K562 (cell line): ENCODE results near the gene ST3GAL3. TPM values are rescaled to one million over a fixed set of nuclear protein-coding genes. Genes with fewer than 3 reads are reported as not detected.

Source experiments
- ATAC-seq: fragments of 200-7000 bp; cut with Tn5 transposase; 3 replicates; pipeline ENCODE4 v1.9.1; 2020; ENCODE audit warnings: moderate library complexity
- BruUV-seq: library from RNA; stranded (reverse); fragments of 400-500 nt; replicated peaks from 2 replicates; lab custom pipeline; 2021; lab: Mats Ljungman, UMichigan
- CTCF ChIA-PET: fragments of 300-600 bp; formaldehyde crosslinking; extraction: SDS; loops from one replicate; lab custom pipeline; 2021; ENCODE audit warnings: low intra/inter-chr PET ratio; lab: Yijun Ruan, JAX
- POLR2A ChIA-PET: fragments of 300-600, 350-650 bp; sonication (Branson Sonifier 250); formaldehyde crosslinking; extraction: SDS; loops from one replicate; lab custom pipeline; 2021; ENCODE audit warnings: antibody characterized with exemption, inconsistent platforms; lab: Yijun Ruan, JAX
- DNase-seq, 4 experiments: peaks; one replicate each; pipeline versions ENCODE4 v3.0.0 to v3.0.0-alpha.2; 2011 to 2018; ENCODE audit warnings: low spot score in 3 of 4, mixed read lengths in 3 of 4; ENCODE audit errors: extremely low read depth in 1 of 4
- FAIRE-seq: peaks from 2 replicates; lab custom pipeline; 2011; peaks lifted over from hg19 to GRCh38; lab: Jason Lieb, UNC
- H2AFZ ChIP-seq: 2 replicates; pipeline ENCODE4 v1.6.0; 2011; ENCODE audit warnings: low read depth, low read length, control low read depth, inconsistent platforms
- H3K27ac ChIP-seq: fragments of 200-600 bp; 3 replicates; pipeline ENCODE4 v1.8.0; 2011; ENCODE audit warnings: low read depth, mild to moderate bottlenecking, control low read depth, inconsistent platforms, low read length, moderate library complexity, mixed read lengths; ENCODE audit errors: extremely low read depth
- H3K27me3 ChIP-seq, 2 experiments: fragments of 300-600 bp in 1 of 2; 2 replicates in 1 of 2; 3 replicates in 1 of 2; pipeline versions ENCODE4 v1.6.0 to v1.8.0; 2011; ENCODE audit warnings: inconsistent platforms in 2 of 2, low read length in 2 of 2, mild to moderate bottlenecking in 1 of 2, mixed read lengths in 1 of 2, moderate library complexity in 1 of 2; ENCODE audit not compliant: control insufficient read depth in 2 of 2, insufficient read depth in 2 of 2
- H3K36me3 ChIP-seq: fragments of 300-600 bp; 3 replicates; pipeline ENCODE4 v1.8.0; 2011; ENCODE audit warnings: mild to moderate bottlenecking, low read length, inconsistent platforms; ENCODE audit not compliant: control insufficient read depth, insufficient read depth
- H3K4me1 ChIP-seq, 2 experiments: fragments of 200-600 bp in 1 of 2; replicated peaks in 1 of 2; 2 replicates in 1 of 2; 3 replicates in 1 of 2; pipeline versions ENCODE4 v1.5.1 to v1.8.0; 2011; ENCODE audit warnings: inconsistent platforms in 2 of 2, low read length in 2 of 2, mild to moderate bottlenecking in 1 of 2, mixed read lengths in 1 of 2, moderate library complexity in 1 of 2; ENCODE audit not compliant: control insufficient read depth in 2 of 2, insufficient read depth in 2 of 2
- H3K4me2 ChIP-seq: 2 replicates; pipeline ENCODE4 v1.6.1; 2011; ENCODE audit warnings: low read length, control low read depth, inconsistent platforms, mixed read lengths; ENCODE audit not compliant: insufficient read depth
- H3K4me3 ChIP-seq: fragments of 200-600 bp; sonication (generic), shearing (Covaris generic); 2 replicates; pipeline ENCODE4 v1.5.1; 2016; ENCODE audit warnings: control low read depth, inconsistent platforms
- H3K79me2 ChIP-seq: fragments of 200-600 bp; 3 replicates; pipeline ENCODE4 v1.8.0; 2011; ENCODE audit warnings: low read length, inconsistent platforms; ENCODE audit not compliant: control insufficient read depth, insufficient read depth
- H3K9ac ChIP-seq, 2 experiments: 2 replicates each; pipeline versions ENCODE4 v1.6.0 to v1.6.1; 2011; ENCODE audit warnings: low read depth in 2 of 2, low read length in 2 of 2, control low read depth in 1 of 2, inconsistent platforms in 1 of 2, mild to moderate bottlenecking in 1 of 2, mixed read lengths in 1 of 2; ENCODE audit not compliant: insufficient read depth in 1 of 2
- H3K9me1 ChIP-seq: one replicate; pipeline ENCODE4 v1.6.0; 2011; ENCODE audit warnings: inconsistent platforms, mild to moderate bottlenecking, low read length, moderate library complexity; ENCODE audit not compliant: control insufficient read depth, insufficient read depth
- H3K9me3 ChIP-seq: replicated peaks from 2 replicates; pipeline ENCODE4 v1.5.1; 2011; ENCODE audit warnings: low read depth, low read length, inconsistent platforms; ENCODE audit not compliant: control insufficient read depth, insufficient read depth
- H4K20me1 ChIP-seq: replicated peaks from 2 replicates; pipeline ENCODE4 v1.6.1; 2011; ENCODE audit warnings: low read length, inconsistent platforms, mixed read lengths; ENCODE audit not compliant: control insufficient read depth, insufficient read depth
- ADNP ChIP-seq: fragments of 200-800 bp; sonication (Bioruptor generic); IDR thresholded peaks from 2 replicates; pipeline ENCODE4 v1.6.1; 2016; ENCODE audit warnings: missing genetic modification characterization, missing compliant biosample characterization
- ARID2 ChIP-seq: fragments of 450-650 bp; IDR thresholded peaks from 2 replicates; pipeline ENCODE4 v1.6.1; 2017; ENCODE audit warnings: antibody characterized with exemption, mild to moderate bottlenecking
- EP300 ChIP-seq: IDR thresholded peaks from 2 replicates; pipeline ENCODE4 v1.6.1; 2012; ENCODE audit warnings: low read length, improper control_type of control experiment
- HNRNPL ChIP-seq: fragments of 200-400 bp; formaldehyde crosslinking; IDR thresholded peaks from 2 replicates; pipeline ENCODE4 v1.6.1; 2017; ENCODE audit warnings: low read depth, mild to moderate bottlenecking, low read length
- KAT2B ChIP-seq: IDR thresholded peaks from one replicate; pipeline ENCODE4 v1.6.1; 2012; ENCODE audit warnings: low read depth, mild to moderate bottlenecking, control low read depth, inconsistent platforms, low read length, moderate library complexity
- NR2C1 ChIP-seq, 2 experiments: fragments of 450-650 bp; IDR thresholded peaks; 2 replicates each; pipeline ENCODE4 v1.6.1; 2017; ENCODE audit warnings: mild to moderate bottlenecking in 2 of 2, antibody characterized with exemption in 1 of 2, inconsistent platforms in 1 of 2, missing compliant biosample characterization in 1 of 2, missing genetic modification characterization in 1 of 2
- PRPF4 ChIP-seq: fragments of 200-400 bp; formaldehyde crosslinking; IDR thresholded peaks from one replicate; pipeline ENCODE4 v1.6.1; 2017; ENCODE audit warnings: low read length, low read depth, mild to moderate bottlenecking; ENCODE audit not compliant: insufficient read depth, poor library complexity, severe bottlenecking
- RBM14 ChIP-seq: fragments of 200-400 bp; formaldehyde crosslinking; IDR thresholded peaks from 2 replicates; pipeline ENCODE4 v1.6.1; 2018; ENCODE audit warnings: low read depth, mild to moderate bottlenecking, low read length, moderate library complexity, borderline replicate concordance; ENCODE audit not compliant: insufficient read depth
- TGIF2 ChIP-seq: sonication (generic); formaldehyde crosslinking; IDR thresholded peaks from 2 replicates; pipeline ENCODE4 v1.8.1; 2022; ENCODE audit warnings: mild to moderate bottlenecking, missing genetic modification reagents, moderate library complexity
- ZNF253 ChIP-seq: fragments of 250-450 bp; sonication (Bioruptor Pico); conservative IDR thresholded peaks from 2 replicates; pipeline ENCODE4 v1.6.1; 2021; ENCODE audit warnings: mild to moderate bottlenecking
- ZNF408 ChIP-seq: fragments of 250-450 bp; sonication (Bioruptor Pico); IDR thresholded peaks from 2 replicates; pipeline ENCODE4 v1.4.0; 2020; ENCODE audit warnings: low read depth, mild to moderate bottlenecking, moderate library complexity
- ZNF778 ChIP-seq: fragments of 450-650 bp; formaldehyde crosslinking; IDR thresholded peaks from 2 replicates; pipeline ENCODE4 v1.4.0; 2020; ENCODE audit warnings: mild to moderate bottlenecking, moderate library complexity
- WGBS: fragments of 100-300 bp; shearing (Covaris generic); methylation state at CpG from one replicate; pipeline ENCODE4 v1.1.6; 2016; ENCODE audit warnings: low coverage, mixed read lengths; ENCODE audit not compliant: insufficient coverage; ENCODE audit errors: missing lambda C conversion rate; 5-methylcytosine and 5-hydroxymethylcytosine counted together
- in situ Hi-C: fragments of 300-500 bp; cut with MboI; formaldehyde crosslinking; loops from 4 replicates; pipeline ENCODE4 v1.15.0; 2018; ENCODE audit warnings: inconsistent platforms, mixed read lengths
- intact Hi-C: fragments of 100-400 bp; cut with micrococcal nuclease; formaldehyde crosslinking; loops from 2 replicates; pipeline ENCODE4 v1.14.2; 2022
- polyA plus RNA-seq, 8 experiments: library from polyadenylated mRNA; depleted of rRNA in 4 of 8; stranded (reverse) in 5 of 8; unstranded in 3 of 8; fragments of >200 nt; fragmentation: Nextera tagmentation in 2 of 8; fragmentation: Illumina TruSeq in 1 of 8; extraction: Ambion mirVana in 2 of 8; extraction: Trizol in 1 of 8; gene quantifications; 2 replicates each; pipeline versions ENCODE4 v1.2.1 to v1.2.3, GENCODE V29; 2011 to 2014; ENCODE audit warnings: inconsistent platforms in 1 of 8, missing spikeins in 1 of 8
- total RNA-seq, 7 experiments: library from RNA; depleted of rRNA in 6 of 7; stranded (reverse); fragments of >200 nt in 6 of 7; fragmentation: Illumina TruSeq in 2 of 7; extraction: Trizol in 2 of 7; gene quantifications; 2 replicates each; pipeline versions ENCODE4 v1.2.1 to v1.2.3, GENCODE V29; 2011 to 2021; ENCODE audit warnings: low replicate concordance in 1 of 7
- TF ChIP-seq, protein P1 (sequence below), 2 experiments: fragments of 450-650 bp; formaldehyde crosslinking in 1 of 2; IDR thresholded peaks; 2 replicates each; pipeline versions ENCODE4 v1.4.0 to v1.6.1; 2014 to 2020; ENCODE audit warnings: mild to moderate bottlenecking in 2 of 2, borderline replicate concordance in 1 of 2, low read depth in 1 of 2

Gene ST3GAL3
- total and polyA plus RNA-seq, 9 of the 15 experiments (the other 6 are each of a cell fraction or from before 2014, with no cell fraction given): 1.2 to 18.9 (median 11.0) TPM

DNA sequence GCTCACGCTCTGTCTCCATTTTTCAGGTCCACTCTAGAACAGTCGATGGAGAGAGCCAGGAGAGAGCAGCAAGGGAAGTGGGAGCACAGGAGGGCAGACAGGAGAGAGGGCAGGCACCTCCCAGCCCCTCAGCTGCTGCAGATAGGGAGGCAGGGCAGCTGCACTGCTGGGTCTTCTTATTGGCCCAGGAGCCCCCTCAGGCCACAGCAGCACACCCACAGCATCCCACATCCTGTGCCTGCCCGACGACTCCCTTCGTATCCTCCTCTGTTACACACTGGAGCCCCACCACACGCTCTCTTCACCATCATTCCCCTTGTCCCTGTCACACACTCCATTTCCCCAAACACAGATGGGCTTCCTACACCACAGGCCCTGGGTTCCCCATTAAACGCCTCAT, 212.6 kb downstream of the ST3GAL3 start:
- H3K27ac ChIP-seq: no peak overlapping the region
- no peaks in the 10 kb centered on the region; the same call in 1 of the 2 replicates for H4K20me1 ChIP-seq
- BruUV-seq: no TSS peak
- ChIA-PET CTCF (no interaction called here), POLR2A (interaction anchor here (0.6 to 1.3 kb wide), 3 partner anchors 20 to 152 kb away, joined by 3 to 4 read pairs (median 3); no protein-coding TSS in a partner anchor)
- H3K9ac ChIP-seq: peak overlapping the region in 1 of 2 experiments; percentile 19; a peak in 1 of 4 replicates
- no peak overlapping the region for H3K4me3 ChIP-seq
- FAIRE-seq: no peak
- intact Hi-C loops: no loop called here
- H3K27me3 ChIP-seq: 0 out of 5 replicates have a peak, but pooled peaks cover 0 to 5% of the 10 kb centered on the region in 2 experiments
- no peaks in the 10 kb centered on the region for H3K79me2 ChIP-seq
- ATAC-seq: peak; percentile 21
- no peaks in the 10 kb centered on the region for H3K4me1 ChIP-seq
- 32% methylated on average over 7 of the region's 7 CpGs for WGBS
- H3K9me1 ChIP-seq: no peaks in the 10 kb centered on the region
- in situ Hi-C loops: no loop called here
- no peaks in the 10 kb centered on the region for H3K36me3 ChIP-seq
- no peak overlapping the region for H3K4me2 ChIP-seq
- H3K9me3 ChIP-seq: no peaks in the 10 kb centered on the region
- no peak overlapping the region for H2AFZ ChIP-seq
- DNase-seq: no peak
- no peak for TF ChIP-seq ADNP
- TF ChIP-seq ZNF408 (CRISPR knock-in tag): no peak
- no peak for TF ChIP-seq ZNF778
- no peak for TF ChIP-seq ARID2
- TF ChIP-seq KAT2B: no peak
- TF ChIP-seq PRPF4: no peak
- TF ChIP-seq, protein P1, sequence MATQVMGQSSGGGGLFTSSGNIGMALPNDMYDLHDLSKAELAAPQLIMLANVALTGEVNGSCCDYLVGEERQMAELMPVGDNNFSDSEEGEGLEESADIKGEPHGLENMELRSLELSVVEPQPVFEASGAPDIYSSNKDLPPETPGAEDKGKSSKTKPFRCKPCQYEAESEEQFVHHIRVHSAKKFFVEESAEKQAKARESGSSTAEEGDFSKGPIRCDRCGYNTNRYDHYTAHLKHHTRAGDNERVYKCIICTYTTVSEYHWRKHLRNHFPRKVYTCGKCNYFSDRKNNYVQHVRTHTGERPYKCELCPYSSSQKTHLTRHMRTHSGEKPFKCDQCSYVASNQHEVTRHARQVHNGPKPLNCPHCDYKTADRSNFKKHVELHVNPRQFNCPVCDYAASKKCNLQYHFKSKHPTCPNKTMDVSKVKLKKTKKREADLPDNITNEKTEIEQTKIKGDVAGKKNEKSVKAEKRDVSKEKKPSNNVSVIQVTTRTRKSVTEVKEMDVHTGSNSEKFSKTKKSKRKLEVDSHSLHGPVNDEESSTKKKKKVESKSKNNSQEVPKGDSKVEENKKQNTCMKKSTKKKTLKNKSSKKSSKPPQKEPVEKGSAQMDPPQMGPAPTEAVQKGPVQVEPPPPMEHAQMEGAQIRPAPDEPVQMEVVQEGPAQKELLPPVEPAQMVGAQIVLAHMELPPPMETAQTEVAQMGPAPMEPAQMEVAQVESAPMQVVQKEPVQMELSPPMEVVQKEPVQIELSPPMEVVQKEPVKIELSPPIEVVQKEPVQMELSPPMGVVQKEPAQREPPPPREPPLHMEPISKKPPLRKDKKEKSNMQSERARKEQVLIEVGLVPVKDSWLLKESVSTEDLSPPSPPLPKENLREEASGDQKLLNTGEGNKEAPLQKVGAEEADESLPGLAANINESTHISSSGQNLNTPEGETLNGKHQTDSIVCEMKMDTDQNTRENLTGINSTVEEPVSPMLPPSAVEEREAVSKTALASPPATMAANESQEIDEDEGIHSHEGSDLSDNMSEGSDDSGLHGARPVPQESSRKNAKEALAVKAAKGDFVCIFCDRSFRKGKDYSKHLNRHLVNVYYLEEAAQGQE (IDR thresholded peaks at IDR 0.05; ENCODE audit: borderline replicate concordance): no peak
- TF ChIP-seq, protein P1 (CRISPR knock-in tag; IDR thresholded peaks at IDR 0.05; ENCODE audit: low read depth): no peak
- TF ChIP-seq RBM14: no peak
- TF ChIP-seq HNRNPL: no peak
- no peak for TF ChIP-seq TGIF2 (CRISPR knock-in tag)
- no peak for TF ChIP-seq ZNF253
- no peak for TF ChIP-seq NR2C1 (IDR thresholded peaks at IDR 0.05)
- TF ChIP-seq NR2C1 (tag; IDR thresholded peaks at IDR 0.05): no peak
- no peak for TF ChIP-seq EP300
